D721Med (cell line): ENCODE data around the gene CUEDC2.

Experiments
- DNase-seq: peaks from one replicate; pipeline ENCODE4 v3.0.0; 2011; ENCODE audit warnings: low spot score; ENCODE audit not compliant: insufficient read length
- FAIRE-seq: peaks from 2 replicates; lab custom pipeline; 2011; peaks lifted over from hg19 to GRCh38; lab: Jason Lieb, UNC
- TF ChIP-seq, protein P1 (sequence below): IDR thresholded peaks from 2 replicates; pipeline ENCODE4 v1.5.1; 2012; ENCODE audit warnings: mild to moderate bottlenecking, control low read depth; ENCODE audit not compliant: insufficient read depth; ENCODE audit errors: missing control alignments

CUEDC2 gene, protein sequence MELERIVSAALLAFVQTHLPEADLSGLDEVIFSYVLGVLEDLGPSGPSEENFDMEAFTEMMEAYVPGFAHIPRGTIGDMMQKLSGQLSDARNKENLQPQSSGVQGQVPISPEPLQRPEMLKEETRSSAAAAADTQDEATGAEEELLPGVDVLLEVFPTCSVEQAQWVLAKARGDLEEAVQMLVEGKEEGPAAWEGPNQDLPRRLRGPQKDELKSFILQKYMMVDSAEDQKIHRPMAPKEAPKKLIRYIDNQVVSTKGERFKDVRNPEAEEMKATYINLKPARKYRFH

DNA sequence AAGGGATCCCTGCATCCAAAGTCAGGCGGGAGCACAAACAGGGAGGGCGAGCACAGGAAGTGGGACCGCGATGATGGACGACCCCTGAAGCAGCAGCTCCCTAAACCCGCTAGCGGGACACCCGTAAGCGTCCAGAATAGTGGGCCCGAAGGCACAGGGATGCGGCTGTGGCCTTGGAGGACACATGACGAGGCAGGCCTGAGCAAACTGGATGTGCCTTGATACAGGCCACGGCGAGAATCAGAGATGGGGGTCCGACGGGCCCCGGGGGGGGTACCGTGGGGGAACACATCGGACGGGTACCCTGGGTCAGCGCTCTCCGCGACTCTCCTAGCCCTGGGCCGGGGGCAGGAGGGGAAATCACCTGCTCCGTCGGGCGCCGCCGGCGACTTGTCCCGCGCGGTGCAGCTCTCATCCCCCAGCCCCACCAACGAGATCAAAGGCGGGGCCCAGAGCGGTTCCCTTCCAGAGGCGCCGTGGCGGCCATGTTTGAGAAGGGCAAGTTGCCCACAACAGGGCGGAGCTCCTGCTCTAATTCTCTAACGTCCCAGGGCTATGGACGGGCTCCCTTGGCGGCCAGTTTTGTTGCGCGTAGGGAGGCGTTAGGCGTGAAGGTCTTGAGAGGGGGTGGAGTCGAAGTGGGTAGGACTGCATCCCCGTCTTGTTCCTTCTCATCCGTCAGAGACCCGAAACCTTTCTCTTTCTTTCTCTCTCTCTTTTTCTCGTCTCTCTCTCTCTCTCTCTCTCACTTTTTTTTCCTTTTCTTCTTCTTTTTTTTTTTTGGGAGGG is at the start of gene CUEDC2:
CUEDC2 (minus strand) TSS at position 413 of the 789 bp plus-strand sequence. CDS start 7,386 bp downstream, outside the sequence.
- TF ChIP-seq, protein P1, sequence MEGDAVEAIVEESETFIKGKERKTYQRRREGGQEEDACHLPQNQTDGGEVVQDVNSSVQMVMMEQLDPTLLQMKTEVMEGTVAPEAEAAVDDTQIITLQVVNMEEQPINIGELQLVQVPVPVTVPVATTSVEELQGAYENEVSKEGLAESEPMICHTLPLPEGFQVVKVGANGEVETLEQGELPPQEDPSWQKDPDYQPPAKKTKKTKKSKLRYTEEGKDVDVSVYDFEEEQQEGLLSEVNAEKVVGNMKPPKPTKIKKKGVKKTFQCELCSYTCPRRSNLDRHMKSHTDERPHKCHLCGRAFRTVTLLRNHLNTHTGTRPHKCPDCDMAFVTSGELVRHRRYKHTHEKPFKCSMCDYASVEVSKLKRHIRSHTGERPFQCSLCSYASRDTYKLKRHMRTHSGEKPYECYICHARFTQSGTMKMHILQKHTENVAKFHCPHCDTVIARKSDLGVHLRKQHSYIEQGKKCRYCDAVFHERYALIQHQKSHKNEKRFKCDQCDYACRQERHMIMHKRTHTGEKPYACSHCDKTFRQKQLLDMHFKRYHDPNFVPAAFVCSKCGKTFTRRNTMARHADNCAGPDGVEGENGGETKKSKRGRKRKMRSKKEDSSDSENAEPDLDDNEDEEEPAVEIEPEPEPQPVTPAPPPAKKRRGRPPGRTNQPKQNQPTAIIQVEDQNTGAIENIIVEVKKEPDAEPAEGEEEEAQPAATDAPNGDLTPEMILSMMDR = no peak
- peak; percentile 93 for DNase-seq
- FAIRE-seq = no peak

DNA sequence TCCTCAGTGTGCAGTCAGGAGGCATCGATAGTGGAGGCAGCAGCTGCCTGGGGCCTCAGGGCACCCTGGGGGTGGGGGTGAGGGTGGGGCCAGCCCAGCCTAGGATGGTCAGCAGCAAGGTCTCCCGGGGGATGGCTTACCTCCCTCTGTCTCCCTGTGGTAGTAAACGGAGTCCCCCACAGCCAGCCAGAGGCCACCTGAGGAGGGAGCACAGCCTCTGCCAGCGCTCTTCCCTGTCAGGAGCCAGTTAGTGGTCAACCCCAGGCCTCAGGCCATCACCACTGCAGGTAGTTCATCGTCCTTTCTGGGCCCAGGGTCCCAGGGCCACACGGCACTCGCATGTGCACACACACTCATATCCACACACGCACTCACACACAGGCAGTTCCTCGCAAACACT is 48.0 kb upstream of the CUEDC2 start:
- TF ChIP-seq, protein P1 = no peak
- no peak for FAIRE-seq
- no peak for DNase-seq

DNA sequence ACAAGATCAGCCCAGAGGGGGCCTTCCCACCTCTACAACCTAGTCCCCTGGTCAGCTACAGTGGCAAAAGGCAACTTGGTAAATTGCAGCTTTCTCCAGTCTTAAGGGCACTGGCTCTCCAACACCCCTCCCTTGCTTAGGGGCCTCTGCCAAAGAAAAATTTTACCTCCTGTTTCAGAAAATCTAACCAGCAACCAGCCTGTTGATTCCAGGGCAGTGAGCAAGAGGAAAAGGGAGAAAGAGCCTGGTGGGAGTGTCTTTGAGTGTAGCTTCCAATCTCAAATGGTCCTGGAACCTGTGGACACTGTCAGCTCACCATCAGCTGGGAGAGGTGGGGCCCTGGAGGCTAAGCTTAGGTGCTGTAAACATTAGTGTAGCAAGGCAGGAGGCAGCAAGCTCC is 47.3 kb upstream of the CUEDC2 start:
- FAIRE-seq = no peak
- no peak for DNase-seq
- TF ChIP-seq, protein P1 = no peak

DNA sequence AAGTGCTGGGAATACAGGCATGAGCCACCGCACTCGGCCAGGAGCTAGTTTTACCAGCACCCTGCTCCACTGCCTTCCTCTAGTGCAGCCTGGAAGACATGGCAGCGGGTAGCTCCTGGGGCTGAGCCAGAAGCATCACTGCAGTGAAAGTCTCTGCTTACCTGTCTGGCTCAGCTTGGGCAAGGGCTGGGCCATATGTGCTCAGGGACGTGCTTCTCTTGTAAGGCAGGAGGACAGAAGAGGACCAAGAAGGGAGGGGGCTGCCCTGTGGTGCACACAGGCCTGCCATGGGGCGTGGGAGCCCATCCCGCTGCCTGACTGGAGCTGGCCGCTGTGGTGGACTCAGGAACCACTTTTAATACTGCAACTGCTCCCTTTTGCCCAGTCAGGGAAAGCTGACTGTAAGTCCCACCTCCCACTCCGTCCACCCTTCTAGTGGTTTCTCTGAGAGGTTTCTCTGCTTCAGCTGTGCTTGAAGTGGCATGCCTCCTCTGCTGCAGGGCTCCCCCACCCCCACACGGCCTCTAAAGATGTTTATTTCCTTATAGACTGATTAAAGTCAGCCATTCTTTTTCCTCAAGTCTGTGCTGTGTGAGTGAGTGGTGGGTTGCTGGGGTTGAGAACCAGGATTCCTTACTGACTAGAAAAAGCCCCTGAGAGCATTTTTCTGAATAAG is 44.2 kb upstream of the CUEDC2 start:
- DNase-seq (no peak), FAIRE-seq (no peak)
- TF ChIP-seq, protein P1 = no peak

DNA sequence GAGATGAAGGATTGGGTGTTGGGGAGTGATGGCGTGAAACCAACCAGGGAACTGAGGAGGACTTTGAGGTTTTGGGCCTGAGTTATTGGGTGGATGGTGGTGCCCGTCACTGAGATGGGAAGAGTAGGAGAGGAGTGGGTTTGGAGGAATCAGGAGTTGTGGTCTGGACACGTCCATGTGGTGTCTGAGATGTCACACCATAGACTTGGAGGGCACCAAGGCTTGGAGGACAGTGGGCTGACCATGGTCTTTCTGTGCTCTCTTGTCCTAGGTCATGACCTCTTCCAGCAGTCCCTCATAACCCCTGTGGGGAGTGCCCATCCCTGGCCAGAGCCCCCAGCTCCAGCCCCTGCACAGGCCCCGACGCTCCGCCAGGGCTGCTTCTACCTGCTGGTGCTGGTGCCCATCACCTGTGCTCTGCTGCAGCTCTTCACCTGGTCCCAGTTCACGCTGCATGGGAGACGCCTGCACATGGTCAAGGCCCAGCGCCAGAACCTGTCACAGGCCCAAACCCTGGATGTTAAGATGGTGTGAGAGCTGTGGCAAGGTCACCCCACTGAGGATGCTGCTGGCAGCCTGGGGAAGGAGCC is 43.2 kb upstream of the CUEDC2 start:
- no peak for DNase-seq
- FAIRE-seq = no peak
- TF ChIP-seq, protein P1 = no peak

DNA sequence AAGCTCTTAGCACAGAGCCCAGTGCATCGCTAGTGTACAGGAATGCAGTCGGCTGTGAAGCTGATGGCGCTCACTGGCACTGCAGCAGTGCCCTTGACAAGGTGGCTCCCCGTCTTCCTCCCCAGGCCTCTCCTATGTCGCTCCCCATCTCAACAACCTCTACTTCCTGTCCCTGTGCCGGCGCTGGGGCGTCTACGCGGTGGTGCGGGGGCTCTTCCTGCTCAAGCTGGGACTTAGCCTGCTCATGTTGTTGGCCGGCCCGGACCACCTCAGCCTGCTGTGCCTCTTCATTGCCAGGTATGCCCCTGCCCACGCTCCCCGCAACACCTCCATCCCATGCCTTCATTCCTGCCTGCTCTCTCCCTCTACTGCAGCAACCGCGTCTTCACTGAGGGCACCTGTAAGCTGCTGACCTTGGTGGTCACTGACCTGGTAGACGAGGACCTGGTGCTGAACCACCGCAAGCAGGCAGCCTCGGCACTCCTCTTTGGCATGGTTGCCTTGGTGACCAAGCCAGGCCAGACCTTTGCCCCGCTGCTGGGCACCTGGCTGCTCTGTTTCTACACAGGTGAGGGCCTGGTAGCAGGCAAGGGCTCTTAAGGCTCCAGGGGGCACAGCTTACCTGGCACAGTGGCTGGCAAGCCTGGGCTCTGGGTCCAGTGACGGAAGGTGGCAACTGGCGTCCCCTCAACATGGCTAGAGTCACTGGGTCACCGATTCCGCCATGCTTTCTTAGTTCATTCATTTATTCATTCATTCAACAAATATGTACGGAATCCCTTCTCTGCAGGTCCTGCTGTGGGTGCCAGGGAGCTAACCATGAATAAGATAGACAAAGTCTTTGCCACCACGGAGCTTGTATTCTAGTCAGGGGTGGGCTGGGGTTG is 41.3 kb upstream of the CUEDC2 start:
- FAIRE-seq (no peak), DNase-seq (no peak)
- TF ChIP-seq, protein P1 = no peak
